HG02981 (cell line): ENCODE results near the gene CTXN3.
"Not testable (repeated sequence)": the region's sequence is repeated elsewhere in the genome, so short reads cannot be mapped to it uniquely, and the experiment has no call there.

Source experiments
- ATAC-seq: cut with Tn5 transposase; IDR thresholded peaks from one replicate; pipeline ENCODE4 v1.9.1; 2021; ENCODE audit warnings: mild to moderate bottlenecking, moderate library complexity; ENCODE audit not compliant: unreplicated experiment

Gene CTXN3

DNA sequence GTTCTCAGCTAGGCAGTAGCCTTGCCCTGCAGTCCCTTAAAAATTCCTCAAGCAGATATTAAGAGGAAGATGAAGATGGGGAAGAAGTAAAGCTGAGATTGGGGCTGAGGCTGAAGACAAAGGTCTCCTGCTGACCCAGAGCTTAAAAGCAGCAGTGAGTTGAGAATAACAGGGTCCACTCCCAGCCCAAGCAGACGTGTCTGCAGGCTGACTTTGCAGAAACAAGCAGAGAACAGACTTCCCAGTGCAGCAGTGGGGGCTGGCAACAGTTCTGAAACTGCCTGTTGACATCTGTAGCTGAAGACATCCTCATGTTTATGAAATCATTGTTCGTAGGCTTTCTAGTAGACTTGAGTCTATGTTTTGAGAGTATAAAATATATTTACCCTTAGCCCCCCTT is 1.1 kb downstream of the CTXN3 start:
- no peak for ATAC-seq

DNA sequence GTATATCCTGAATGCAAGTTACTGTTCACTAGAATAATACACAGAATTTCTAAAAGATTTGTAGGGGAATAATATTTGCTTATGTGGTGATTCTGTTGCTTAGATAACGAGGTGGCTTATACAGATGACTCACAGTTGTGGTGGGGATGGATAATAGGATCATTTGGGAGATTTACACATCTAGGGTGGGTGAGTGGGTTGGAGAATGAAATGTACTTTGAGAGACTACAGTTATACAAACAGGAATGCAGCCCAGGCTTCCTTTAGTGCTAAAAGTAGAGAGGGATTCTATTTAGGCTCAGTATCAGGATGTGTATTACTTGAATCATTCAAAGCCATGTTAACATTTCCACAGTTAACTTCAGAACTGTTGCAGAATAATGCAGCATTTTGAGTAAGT is 1.8 kb downstream of the CTXN3 start:
- ATAC-seq: no peak

DNA sequence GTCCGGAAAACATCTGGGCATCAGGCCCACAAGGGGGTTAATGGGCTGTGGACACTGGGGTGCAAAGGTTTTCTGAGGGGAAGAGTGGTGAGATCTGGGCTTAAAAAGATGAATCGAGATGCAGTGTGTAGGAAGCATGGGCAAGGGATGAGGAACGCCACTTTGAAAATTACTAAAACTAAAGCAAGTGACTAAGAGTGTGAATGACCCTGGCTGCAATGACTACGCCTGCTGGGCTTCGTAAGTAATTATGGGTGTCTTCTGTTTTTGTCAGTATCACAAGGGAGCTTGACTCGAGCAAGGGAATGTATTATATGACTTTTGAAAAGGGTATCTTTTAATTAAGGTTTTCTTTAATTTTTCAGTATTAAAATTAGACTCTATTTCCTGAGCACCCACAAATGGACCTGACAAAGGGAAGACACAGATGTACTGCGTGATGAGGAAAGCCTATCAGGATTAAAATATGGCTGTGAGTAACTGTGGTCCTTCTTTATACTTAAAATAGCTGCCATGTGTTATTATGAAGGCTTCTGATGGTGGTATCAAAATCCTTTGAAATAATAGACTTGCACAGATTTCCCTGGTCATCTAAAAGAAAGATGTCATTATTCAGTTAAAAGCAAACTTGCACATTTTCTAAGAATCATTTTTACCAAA is 4.2 kb downstream of the CTXN3 start:
- no peak for ATAC-seq

DNA sequence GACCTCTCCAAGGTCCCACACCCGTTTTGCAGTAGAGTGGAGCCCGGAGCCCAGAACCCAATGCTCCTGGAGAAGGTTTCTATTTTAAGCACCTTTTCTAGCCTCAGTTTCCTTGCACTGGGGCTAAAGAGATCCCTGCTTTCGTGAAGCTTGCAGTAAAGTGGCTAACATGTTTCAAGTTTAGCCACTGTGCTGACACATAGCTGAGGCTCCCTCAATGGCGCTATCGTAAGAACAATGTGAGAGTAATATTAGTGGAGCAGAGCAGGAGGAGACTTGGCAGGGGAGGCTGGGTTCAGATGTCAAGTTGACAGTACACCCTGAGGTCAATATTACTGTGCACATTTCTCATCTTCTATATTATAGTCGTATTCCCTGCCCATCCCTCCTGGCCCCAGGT is 7.9 kb downstream of the CTXN3 start:
- ATAC-seq: no peak

DNA sequence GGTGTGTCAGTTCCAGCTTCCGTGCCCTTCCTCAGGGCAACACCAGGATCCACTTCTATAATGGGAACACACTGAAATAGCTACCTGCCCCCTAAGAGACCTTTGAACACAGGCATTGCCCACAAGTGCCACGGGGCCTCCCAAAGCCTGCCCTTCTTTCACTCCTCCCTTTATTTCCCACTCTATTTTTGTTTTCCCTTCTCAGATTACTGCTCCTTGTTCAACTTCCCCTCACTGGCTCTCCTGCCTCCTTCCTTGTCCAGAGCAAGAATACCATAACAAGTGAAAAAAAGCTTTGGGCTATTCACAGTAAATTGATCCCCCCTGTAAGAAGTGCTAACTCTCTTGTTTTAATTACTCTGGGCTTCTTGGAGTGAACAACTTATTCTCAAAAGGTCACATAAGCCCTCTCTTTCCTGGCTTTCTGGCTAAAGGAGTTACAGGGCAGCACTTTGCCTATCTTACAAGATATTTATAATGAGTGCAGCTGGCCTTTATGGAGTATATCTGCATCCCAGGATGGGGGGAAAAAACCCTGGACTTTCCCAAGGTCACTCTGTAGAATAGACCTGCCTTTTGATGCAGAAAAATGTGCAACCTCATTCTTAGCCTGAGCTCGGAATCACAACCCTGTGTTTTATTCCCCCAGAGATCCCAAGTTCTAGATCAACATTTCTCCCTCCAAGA is 11.3 kb downstream of the CTXN3 start:
- no peak for ATAC-seq

DNA sequence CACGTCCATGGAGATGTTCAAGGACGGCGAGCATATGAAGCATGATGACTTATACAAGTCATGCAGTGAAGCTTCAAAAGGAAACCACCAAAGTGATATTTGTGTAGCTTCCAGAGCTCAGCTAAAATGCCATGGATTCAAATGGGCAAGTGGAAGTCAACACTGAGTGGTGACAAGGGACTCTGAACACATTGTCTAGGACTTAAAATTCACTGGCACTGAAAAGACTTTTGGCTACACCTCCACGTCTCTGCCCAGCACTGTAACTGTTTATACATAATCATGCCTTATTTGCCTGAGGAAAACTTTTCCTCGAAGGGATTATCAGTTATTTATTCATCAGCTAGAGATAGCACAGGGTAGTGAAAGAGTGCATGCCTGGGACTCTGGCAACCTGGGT is 15.2 kb downstream of the CTXN3 start:
- ATAC-seq: no peak

DNA sequence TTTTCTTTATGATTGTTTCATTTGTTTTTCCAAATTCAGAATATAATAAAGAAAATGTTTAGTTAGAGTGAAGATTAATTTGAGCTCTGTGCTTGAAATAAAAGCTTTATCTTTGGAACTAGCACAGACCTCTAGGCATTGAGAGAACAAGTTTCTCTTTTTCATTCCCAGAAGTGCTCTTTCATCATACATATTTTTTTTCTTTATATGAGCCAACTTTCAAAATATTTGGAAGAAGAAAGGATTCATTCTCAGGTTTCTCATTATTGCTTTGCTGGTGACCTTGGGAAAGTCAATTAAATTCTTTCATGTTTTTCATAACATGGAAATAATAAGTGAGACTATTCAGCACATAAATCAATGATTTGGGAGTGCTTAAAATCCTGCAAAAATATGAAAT is 16.8 kb downstream of the CTXN3 start:
- ATAC-seq: no peak

DNA sequence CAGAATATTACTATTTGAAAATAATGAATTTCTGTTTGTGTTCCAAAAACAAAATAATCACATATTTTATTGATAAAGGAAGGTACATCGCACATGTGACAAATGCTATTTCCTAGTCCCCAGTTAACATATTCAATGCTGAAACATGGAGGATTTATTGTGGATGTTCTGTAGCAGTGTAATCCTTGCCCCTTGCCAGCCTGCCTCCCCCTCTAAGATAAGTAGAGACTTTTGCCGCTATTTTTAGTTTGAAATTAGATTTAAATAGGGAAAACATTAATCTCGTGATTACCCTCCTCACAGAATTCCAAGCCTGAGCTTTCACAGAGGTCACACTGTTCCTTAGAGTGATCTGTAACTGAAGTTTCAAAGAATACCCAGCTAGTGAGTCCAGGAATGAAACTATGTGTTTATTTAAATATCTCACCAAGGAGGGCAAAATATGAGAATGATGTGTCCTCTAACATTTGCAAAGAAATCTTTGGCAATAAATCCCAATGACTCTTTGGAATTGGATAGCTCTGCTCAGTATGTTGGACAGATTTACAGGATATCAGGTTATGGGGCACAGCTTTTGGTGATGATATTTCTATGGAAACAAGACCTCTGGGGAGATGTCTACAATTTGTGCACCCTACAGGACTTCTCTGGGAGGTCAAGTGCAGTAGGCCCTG is 17.3 kb downstream of the CTXN3 start:
- no peak for ATAC-seq

DNA sequence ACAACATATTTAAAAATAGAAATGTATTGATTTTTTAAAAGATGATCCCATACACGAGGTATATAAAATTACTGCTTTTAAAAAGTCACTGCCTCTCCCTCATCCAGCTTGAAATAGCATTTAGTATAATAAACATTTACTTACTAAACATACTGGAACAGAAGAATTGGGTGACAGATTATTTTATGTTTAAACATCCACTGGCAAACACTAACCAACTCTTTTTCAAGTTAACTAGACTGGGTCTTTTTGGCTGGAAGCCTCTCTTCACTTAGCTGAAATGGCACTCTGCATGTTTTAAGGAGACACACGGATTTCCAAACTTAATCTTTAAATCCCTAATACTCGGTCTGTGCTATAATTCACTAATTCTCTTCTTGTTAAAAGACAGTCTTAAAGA is 19.0 kb downstream of the CTXN3 start:
- ATAC-seq: no peak

DNA sequence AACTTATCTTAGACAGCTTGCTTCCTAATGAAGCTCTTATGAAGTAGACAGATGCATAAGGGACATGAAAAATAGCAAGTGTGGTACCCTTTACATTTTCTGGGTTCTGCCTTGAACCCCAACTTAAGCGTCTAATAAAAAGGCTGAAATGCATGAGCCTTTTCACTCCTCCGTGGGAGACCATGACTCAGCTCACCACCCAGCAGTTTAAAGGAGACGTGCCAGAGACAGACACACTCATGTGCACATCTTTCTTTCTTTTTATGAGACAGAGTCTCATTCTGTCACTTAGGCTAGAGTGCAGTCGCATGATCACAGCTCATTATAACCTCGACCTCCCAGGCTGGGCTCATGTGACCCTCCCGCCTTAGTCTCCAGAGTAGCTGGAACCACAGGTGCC is 22.3 kb downstream of the CTXN3 start:
- no peak for ATAC-seq

DNA sequence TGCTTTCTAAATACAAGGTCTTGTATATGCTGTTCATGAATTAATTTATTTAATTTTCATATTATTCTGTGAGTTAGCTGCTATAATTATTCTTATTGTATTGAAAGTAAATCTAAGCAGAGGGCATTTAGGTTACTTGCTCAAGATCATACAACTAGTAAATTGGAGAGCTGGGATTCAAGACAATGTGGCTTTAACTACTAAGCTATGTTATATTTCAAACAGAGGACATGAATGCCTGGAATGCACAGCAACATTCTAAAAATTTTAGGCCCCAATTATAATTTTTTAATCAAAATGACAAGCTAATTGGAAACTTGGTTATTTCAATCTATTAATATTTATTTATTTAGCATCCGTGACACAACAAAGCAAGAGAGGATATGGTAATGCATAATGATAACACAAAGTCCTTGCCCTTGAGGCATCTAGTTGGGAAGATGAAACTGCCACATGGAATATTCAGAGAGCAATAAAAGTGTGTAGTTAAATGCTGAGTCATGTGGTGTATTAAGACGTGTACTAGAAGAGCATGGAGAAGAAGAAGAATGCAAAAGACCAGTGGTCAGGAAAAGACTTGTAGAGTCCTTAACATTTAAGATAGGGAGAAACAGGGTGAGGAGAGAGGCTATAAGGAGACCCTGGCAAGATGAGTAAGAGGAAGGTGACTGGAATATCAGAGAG is 24.4 kb downstream of the CTXN3 start:
- no peak for ATAC-seq

DNA sequence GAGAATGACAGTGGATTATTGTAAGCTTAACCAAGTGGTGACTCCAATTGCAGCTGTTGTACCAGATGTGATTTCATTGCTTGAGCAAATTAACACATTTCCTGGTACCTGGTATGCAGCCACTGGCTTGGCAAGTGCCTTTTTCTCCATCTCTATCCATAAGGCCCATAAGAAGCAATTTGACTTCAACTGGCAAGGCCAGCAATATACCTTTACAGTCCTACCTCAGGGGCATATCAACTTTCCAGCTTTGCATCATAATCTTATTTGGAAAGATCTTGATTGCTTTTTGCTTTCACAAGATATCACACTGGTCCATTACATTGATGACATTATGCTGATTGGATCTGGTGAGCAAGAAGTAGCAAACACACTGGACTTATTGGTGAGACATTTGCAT is 28.1 kb downstream of the CTXN3 start:
- not testable (repeated sequence) for ATAC-seq

DNA sequence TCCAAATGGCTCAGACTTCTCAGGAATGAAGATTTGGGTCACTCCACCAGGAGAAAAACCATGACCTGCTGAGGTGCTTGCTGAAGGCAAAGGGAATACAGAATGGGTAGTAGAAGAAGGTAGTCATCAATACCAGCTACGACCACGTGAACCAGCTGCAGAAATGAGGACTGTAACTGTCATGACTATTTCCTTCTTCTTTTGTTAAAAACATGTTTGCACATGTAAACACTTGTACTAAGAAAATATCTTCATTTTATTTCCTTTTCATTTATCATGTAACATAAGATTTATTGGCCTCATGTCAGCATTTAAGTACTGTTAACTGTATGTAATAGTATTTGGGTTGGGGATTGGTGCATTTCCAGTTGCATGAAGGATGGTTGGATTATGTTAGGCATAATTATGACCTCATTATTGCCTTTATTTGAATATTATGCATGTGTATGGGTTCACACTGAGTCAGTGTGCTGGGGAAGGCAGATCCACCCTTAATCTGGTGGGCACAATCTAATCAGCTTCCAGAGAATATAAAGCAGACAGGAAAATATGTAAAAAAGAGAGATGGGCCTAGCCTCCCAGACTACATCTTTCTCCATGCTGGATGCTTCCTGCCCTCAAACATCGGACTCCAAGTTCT is 30.9 kb downstream of the CTXN3 start:
- ATAC-seq: not testable (repeated sequence)

DNA sequence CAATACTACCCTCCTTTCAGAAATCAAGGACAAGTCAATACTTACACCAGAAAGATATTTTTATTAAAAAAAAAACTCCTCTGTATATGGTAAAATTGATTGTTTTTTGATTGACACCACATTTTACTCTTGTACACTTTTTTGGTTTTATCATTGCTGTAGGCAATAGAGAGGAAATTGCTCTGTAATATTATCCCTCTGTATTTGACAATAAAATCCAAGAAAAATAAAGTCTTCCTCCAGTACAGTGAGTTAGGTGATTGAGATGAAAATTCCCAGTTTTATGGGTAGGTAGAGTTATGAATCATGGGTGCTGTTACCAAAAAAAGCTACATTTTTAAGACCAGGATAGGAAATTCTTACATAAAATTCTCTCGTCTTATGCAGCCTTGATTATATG is 31.7 kb downstream of the CTXN3 start:
- ATAC-seq: no peak

DNA sequence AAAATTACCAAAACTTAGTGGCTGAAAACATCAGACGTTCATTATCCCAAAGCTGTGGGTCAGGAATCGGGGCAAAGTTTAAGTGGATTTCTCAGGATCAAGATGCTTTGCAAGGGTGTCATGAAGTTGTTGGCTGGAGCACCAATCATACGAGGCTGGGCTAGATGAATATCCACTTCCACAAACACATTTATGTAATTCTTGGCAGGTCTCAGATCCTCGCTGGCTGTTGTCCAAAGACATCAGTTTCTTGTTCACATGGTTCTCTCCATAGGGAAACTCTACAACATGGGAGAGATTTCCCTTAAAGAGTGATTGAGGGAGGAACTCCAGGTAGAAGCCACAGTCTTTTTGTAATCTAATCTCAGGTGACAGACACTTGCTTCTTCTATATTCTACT is 34.1 kb downstream of the CTXN3 start:
- no peak for ATAC-seq

DNA sequence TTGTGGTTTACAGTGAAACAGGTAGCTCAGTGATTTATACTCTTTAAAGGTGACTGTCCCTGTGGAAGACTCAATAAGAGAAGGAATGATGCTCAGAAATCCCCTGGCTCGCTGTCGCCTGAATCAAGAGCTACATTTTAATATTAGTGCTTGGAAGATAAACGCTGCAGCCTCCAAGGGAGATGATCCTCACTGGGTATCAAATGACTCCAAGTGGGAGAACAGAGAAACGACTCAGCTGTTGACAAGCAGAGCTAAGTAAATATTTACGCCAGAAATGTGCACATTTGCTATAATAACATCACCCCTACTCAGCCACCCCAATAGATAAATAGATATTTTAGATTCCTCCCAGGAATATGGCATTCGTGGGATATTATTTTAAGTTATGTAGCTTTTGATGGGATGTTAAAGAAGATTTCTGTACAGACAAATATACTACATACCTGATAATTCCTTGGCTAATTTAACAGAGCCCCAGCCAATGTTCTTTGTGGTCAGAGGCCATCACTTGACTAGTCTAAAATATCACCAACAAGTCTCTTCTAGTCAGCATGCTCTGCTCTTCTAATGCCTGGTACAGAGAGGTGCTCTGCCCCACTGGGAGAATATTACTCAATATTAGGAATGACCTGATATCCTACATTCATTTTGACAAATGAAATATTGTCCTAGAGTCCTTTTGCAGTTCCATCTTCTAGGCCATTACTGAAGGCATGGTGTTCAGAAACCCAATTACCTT is 36.0 kb downstream of the CTXN3 start:
- ATAC-seq: no peak

DNA sequence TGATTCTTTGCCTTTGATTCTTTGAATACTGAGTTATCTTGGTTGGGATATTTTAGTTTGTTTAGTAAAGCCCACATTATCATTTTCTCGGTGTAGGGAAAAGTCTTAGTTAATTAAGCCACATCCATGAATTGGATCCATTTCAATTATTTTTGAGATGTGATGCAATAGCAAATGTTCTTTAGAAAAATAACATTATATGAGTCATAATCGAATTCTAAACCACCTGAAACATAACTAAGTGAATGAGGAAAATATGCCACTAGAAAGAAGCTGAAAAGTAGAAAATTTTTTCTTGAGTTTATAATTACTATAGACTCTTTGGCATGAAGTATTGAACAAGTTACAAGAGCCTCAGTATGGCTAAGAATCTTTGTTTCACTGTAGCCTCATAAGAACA is 36.8 kb downstream of the CTXN3 start:
- no peak for ATAC-seq

DNA sequence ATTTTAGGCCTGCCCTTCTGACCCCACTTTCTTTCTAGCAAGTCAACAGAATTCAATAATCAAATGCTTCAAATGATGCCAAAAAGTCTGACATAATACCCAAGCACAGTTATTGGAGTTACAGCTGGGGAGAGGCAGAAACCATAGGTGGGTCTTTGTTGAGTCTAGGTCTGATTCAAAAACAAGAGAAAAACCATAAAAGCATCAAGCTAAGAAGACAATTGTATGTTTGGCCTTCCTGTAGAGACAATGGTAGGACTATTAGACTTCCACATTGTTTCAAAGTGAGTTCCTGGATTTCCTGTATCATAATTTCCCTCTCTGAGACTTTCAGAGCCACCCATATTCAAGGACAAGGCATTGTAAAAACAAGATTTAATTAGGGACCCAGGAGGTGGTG is 37.5 kb downstream of the CTXN3 start:
- ATAC-seq: no peak

DNA sequence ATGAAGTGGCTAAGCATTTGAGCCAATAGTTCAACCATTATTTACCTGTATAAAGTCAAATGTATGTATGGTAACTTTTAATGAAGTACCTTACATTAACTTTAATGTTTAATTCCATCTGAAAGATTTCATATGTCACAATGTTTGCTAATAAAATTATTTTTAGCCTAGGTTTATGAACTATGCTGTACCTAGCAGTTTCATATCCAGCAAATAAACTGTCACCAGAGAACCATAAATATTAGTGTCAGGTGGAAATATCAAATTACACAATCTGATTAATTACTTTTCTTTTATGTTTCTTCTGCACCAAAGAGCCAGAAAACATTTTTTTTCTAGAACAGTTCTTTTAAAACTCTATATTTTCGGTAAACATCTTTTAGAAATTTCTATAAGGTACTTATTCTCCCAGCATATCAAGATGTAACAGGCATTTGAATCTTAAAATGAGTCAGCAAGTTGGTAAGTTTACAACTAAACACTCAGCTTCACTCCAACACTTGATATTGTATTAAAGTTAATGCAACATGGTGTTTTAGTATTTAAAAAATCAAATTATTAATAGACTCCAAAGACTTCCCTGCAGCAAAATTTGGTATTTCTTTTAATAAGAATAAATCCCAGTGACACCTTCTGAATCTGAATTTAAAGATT is 45.8 kb downstream of the CTXN3 start:
- ATAC-seq: no peak

DNA sequence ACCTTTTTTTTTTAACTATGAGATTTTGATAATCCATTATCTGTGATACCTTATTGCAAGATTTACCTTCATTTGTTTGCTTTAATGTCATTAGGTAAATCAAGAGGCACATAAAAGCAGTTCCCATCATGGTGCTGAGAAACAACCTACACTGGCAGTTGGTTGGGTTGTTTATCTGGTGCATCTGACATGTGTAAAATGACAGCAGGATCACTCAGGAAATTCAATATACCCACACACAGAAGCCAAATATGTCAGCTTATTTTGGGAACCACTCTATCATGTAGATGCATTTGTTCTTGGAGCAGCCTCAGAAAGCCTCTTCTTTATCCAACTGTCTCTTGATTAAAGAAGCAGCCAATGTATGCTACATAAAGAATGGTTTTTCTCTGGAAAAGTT is 46.5 kb downstream of the CTXN3 start:
- no peak for ATAC-seq
